GM12878 (cell line): ENCODE data around the gene CNIH2. TPM values are rescaled to one million over a fixed set of nuclear protein-coding genes. Genes with fewer than 3 reads are reported as not detected.
A peak's percentile ranks its signal among the peaks of the same experiment; 100 is the strongest.

Experiments
- ATAC-seq: fragments of 200-7000 bp; cut with Tn5 transposase; 3 replicates; pipeline ENCODE4 v1.9.1; 2020; ENCODE audit warnings: mild to moderate bottlenecking, moderate library complexity
- BruUV-seq: library from RNA; stranded (reverse); fragments of 400-500 nt; replicated peaks from 2 replicates; lab custom pipeline; 2021; lab: Mats Ljungman, UMichigan
- CTCF ChIA-PET: fragments of 300-600 bp; sonication (Branson Sonifier 250); formaldehyde crosslinking; extraction: SDS; loops from one replicate; lab custom pipeline; 2021; ENCODE audit warnings: inconsistent platforms; lab: Yijun Ruan, JAX
- POLR2A ChIA-PET: fragments of 350-600 bp; formaldehyde crosslinking; extraction: SDS; loops from one replicate; lab custom pipeline; 2021; ENCODE audit warnings: inconsistent platforms; lab: Charles Lee
- RAD21 ChIA-PET: fragments of 300-600 bp; sonication (Branson Sonifier 250); formaldehyde crosslinking; loops from one replicate; lab custom pipeline; 2023; ENCODE audit warnings: antibody characterized with exemption; ENCODE audit not compliant: unreplicated experiment; lab: Charles Lee
- SMC1A ChIA-PET: fragments of 300-600 bp; sonication (Branson Sonifier 250); formaldehyde crosslinking; loops from one replicate; lab custom pipeline; 2023; ENCODE audit not compliant: unreplicated experiment, uncharacterized antibody; lab: Charles Lee
- DNase-seq: peaks from one replicate; pipeline ENCODE4 v3.0.0-alpha.2; 2011; ENCODE audit warnings: low read depth, low spot score
- FAIRE-seq: peaks from 3 replicates; lab custom pipeline; 2011; peaks lifted over from hg19 to GRCh38; lab: Jason Lieb, UNC
- H2AFZ ChIP-seq: 2 replicates; pipeline ENCODE4 v1.6.0; 2011; ENCODE audit warnings: low read depth, low read length, control low read depth; ENCODE audit not compliant: control insufficient read depth
- H3K27ac ChIP-seq: 2 replicates; pipeline ENCODE4 v1.5.1; 2011; ENCODE audit warnings: control low read depth; ENCODE audit not compliant: control insufficient read depth, insufficient read depth
- H3K27me3 ChIP-seq, 2 experiments: replicated peaks in 1 of 2; 2 replicates each; pipeline versions ENCODE4 v1.6.0 to v1.6.1; 2011; ENCODE audit warnings: low read length in 1 of 2; ENCODE audit not compliant: control insufficient read depth in 2 of 2, insufficient read depth in 2 of 2
- H3K36me3 ChIP-seq, 2 experiments: 2 replicates each; pipeline ENCODE4 v1.5.1; 2011; ENCODE audit warnings: low read length in 1 of 2; ENCODE audit not compliant: control insufficient read depth in 2 of 2, insufficient read depth in 2 of 2
- H3K4me1 ChIP-seq: 2 replicates; pipeline ENCODE4 v1.6.1; 2011; ENCODE audit warnings: mild to moderate bottlenecking, low read length, moderate library complexity, mixed read lengths; ENCODE audit not compliant: control insufficient read depth, insufficient read depth
- H3K4me2 ChIP-seq: 2 replicates; pipeline ENCODE4 v1.6.0; 2011; ENCODE audit warnings: control low read depth; ENCODE audit not compliant: control insufficient read depth, insufficient read depth
- H3K4me3 ChIP-seq: fragments of 200-600 bp; sonication (generic); 2 replicates; pipeline ENCODE4 v1.5.1; 2016
- H3K79me2 ChIP-seq: 2 replicates; pipeline ENCODE4 v1.6.0; 2011; ENCODE audit warnings: low read length; ENCODE audit not compliant: control insufficient read depth, insufficient read depth
- H3K9ac ChIP-seq: 2 replicates; pipeline ENCODE4 v1.8.0; 2011; ENCODE audit warnings: low read length, control low read depth, mixed read lengths; ENCODE audit not compliant: control insufficient read depth, insufficient read depth
- H3K9me3 ChIP-seq: replicated peaks from 3 replicates; pipeline ENCODE4 v1.5.1; 2011; ENCODE audit warnings: mild to moderate bottlenecking, low read length; ENCODE audit not compliant: control insufficient read depth, insufficient read depth
- H4K20me1 ChIP-seq: 2 replicates; pipeline ENCODE4 v1.6.0; 2011; ENCODE audit not compliant: control insufficient read depth, insufficient read depth
- BACH1 ChIP-seq: fragments of 450-650 bp; IDR thresholded peaks from 2 replicates; pipeline ENCODE4 v1.6.1; 2017; ENCODE audit warnings: mild to moderate bottlenecking, borderline replicate concordance
- FOXM1 ChIP-seq: IDR thresholded peaks from 2 replicates; pipeline ENCODE4 v1.6.1; 2012; ENCODE audit warnings: low read depth, mild to moderate bottlenecking, inconsistent platforms, low read length, moderate library complexity
- IKZF1 ChIP-seq: fragments of 450-650 bp; conservative IDR thresholded peaks from 2 replicates; pipeline ENCODE4 v1.6.1; 2017; ENCODE audit warnings: antibody characterized with exemption, mild to moderate bottlenecking
- NR2F1 ChIP-seq: fragments of 450-650 bp; conservative IDR thresholded peaks from 2 replicates; pipeline ENCODE4 v1.6.1; 2017; ENCODE audit warnings: mild to moderate bottlenecking
- POLR2A ChIP-seq: IDR thresholded peaks from 2 replicates; pipeline ENCODE4 v1.6.1; 2011; ENCODE audit warnings: low read depth, mild to moderate bottlenecking, low read length
- RBBP5 ChIP-seq: fragments of 200-600 bp; sonication (generic); conservative IDR thresholded peaks from 2 replicates; pipeline ENCODE4 v1.6.1; 2016
- WGBS: methylation state at CpG from one replicate; pipeline ENCODE4 v1.1.6; 2016; ENCODE audit warnings: low lambda C conversion rate; ENCODE audit not compliant: insufficient replicate concordance, insufficient coverage; ENCODE audit errors: missing lambda C conversion rate; 5-methylcytosine and 5-hydroxymethylcytosine counted together
- in situ Hi-C: fragments of 300-500 bp; cut with MboI; formaldehyde crosslinking; loops from 9 replicates; pipeline ENCODE4 v1.14.3; 2018; ENCODE audit warnings: mixed read lengths
- intact Hi-C: fragments of 100-400 bp; cut with micrococcal nuclease; formaldehyde crosslinking; loops from one replicate; pipeline ENCODE4 v1.14.2; 2022; ENCODE audit not compliant: unreplicated experiment
- polyA plus RNA-seq, 11 experiments: library from polyadenylated mRNA; depleted of rRNA in 4 of 11; unstranded in 6 of 11; stranded (reverse) in 5 of 11; fragments of >200 nt; fragmentation: Nextera tagmentation in 4 of 11; fragmentation: Illumina TruSeq in 1 of 11; extraction: Ambion mirVana in 4 of 11; extraction: Trizol in 1 of 11; gene quantifications; 1 replicate in 1 of 11; 2 replicates in 10 of 11; pipeline versions ENCODE4 v1.2.1 to v1.2.3, GENCODE V29; 2011 to 2016; ENCODE audit warnings: inconsistent platforms in 2 of 11, missing spikeins in 2 of 11, low read depth in 1 of 11
- total RNA-seq, 4 experiments: library from RNA; depleted of rRNA in 3 of 4; stranded (reverse); fragments of >200 nt in 3 of 4; fragmentation: Illumina TruSeq in 1 of 4; extraction: Trizol in 1 of 4; gene quantifications; 2 replicates each; pipeline versions ENCODE4 v1.2.1 to v1.2.3, GENCODE V29; 2013 to 2021

The CNIH2 gene
- total and polyA plus RNA-seq, 10 of the 15 experiments (the other 5 are each of a cell fraction or from before 2014, with no cell fraction given), result 0.07 to 1.3 (median 0.68) TPM; not detected in 2

GRCh38 chr11:66242095-66242765 is 35.7 kb upstream of the CNIH2 start (continued):
- TF ChIP-seq BACH1 (no peak), NR2F1 (no peak), RBBP5 (no peak), FOXM1 (no peak)

DNA sequence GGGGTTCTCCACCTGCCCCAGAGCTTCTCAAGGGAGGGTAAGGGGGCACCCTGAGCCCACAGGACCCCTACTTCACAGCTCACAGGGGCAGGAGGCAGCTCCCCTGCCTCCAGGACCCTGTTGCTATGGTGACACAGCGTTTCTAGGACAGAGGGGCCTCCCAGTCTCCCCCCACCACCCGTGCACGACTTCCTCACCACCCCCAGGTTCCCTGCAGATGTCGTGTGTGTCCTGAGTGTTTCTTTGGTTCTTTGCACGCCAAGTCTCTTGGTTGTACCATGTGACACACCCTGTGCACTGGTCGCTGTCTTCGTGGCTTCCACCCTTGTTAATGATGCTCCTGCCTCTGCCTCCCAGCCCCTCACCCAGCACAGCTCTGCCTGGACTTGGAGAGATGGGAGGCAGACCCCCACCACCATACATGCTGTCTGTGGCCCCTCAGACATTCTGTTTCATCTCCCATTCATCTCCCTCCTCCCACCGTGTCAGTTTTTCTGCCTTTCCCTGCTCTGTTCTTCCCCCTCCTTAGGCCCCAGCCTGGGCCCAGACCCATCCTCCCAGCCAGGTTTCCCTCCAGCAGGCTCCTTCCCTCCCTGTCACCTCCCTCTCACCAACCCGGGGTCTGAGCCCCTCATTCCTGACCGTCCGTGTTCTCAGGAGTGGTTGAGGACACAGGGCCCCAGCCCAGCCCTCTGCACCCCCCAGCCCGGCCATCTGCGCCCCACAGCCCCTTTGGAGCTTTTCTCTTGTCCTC is 34.0 kb upstream of the CNIH2 start:
- 94% methylated on average over 11 of the region's 13 CpGs for WGBS
- CTCF ChIA-PET, result no interaction called here
- DNase-seq, result no peak
- Histone ChIP-seq H3K4me1 (no peaks in the 10 kb centered on the region), H3K9ac (no peak overlapping the region), H2AFZ (no peak overlapping the region), H3K79me2 (no peaks in the 10 kb centered on the region), H3K27ac (no peak overlapping the region), H3K9me3 (no peaks in the 10 kb centered on the region), H4K20me1 (no peaks in the 10 kb centered on the region), H3K4me3 (no peak overlapping the region), H3K36me3 (peaks cover 6 to 10% of the 10 kb centered on the region in 2 experiments; a peak in 3 of 4 replicates), H3K27me3 (no peaks in the 10 kb centered on the region), H3K4me2 (no peak overlapping the region)
- in situ Hi-C loops, result no loop called here
- intact Hi-C loops, result no loop called here
- TF ChIP-seq IKZF1 (no peak), POLR2A (peak; percentile 34; the same call in 1 of the 2 replicates)
- BruUV-seq, result TSS peak; percentile 57
- SMC1A ChIA-PET, result no interaction called here
- RAD21 ChIA-PET, result no interaction called here
- no peak for FAIRE-seq
- POLR2A ChIA-PET, result no interaction called here
- ATAC-seq, result no peak
